C4-2B (cell line): ENCODE measurements around the gene ACSM2B.

Experiments used
- ZFX ChIP-seq: fragments of 450-650 bp; IDR thresholded peaks from 2 replicates; pipeline ENCODE4 v1.6.1; 2017
- TF ChIP-seq, protein P1 (sequence below): fragments of 450-650 bp; conservative IDR thresholded peaks from 2 replicates; pipeline ENCODE4 v1.5.1; 2017; ENCODE audit warnings: mild to moderate bottlenecking

DNA sequence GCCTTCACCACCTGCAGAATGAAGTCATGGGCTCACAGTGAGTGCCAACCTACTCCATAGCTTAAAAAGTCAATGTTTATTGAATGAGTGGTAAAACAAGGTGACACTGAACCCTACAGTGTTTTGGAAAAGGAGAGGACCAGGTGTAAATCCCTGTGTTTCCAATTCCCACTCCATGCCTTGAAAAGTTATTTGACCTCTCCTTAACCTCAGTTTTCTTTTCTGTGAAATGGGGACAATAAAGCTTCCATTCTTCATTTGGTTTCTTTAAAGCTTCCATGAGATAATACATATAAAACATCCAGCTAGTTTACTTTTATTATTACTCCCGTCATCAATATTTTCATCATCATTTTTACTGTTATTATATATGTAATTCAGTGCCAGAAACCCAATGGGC is 48.0 kb upstream of the ACSM2B start:
- TF ChIP-seq, protein P1, sequence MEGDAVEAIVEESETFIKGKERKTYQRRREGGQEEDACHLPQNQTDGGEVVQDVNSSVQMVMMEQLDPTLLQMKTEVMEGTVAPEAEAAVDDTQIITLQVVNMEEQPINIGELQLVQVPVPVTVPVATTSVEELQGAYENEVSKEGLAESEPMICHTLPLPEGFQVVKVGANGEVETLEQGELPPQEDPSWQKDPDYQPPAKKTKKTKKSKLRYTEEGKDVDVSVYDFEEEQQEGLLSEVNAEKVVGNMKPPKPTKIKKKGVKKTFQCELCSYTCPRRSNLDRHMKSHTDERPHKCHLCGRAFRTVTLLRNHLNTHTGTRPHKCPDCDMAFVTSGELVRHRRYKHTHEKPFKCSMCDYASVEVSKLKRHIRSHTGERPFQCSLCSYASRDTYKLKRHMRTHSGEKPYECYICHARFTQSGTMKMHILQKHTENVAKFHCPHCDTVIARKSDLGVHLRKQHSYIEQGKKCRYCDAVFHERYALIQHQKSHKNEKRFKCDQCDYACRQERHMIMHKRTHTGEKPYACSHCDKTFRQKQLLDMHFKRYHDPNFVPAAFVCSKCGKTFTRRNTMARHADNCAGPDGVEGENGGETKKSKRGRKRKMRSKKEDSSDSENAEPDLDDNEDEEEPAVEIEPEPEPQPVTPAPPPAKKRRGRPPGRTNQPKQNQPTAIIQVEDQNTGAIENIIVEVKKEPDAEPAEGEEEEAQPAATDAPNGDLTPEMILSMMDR = no peak
- TF ChIP-seq ZFX = no peak
